Kidney glomerular epithelial cell (primary cell): Measurements from ENCODE around the gene MDH1B.

Experiments used
- DNase-seq: peaks from one replicate; lab custom pipeline; 2025; lab: John Stamatoyannopoulos, UW

Gene MDH1B

DNA sequence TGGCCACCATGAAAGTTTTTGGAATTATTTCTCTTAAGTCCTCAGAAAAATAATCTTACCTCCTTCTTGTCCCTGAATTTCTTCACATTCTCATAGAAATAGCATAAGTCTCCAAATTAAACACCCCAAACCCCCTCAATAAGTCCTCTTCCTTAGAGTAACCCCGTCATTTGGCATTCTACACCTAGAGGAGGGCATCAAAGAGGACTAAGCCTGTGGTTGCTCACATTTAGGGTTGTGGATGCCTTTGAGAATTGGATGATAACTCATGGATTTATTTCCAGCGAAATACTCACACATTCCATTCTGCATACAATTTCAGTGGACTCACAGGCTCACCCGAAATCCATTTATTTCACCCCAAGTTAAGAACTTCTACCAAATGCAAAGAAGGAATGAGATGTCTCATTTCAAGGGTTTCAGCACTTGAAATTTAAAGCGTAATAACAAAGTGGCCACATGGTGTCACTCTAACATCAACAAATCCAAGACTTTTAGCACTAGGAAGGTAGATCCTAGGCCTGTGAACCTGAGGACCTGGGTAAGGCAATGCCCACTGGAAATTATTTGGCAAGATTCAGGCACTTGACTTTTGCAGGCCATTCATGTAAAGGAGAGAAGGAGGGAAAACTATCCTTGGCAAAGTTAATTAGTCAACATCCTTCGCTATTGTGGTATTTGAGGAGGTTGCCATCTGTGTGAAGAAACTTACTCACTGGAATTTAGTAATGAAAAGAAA, 71.6 kb downstream of the MDH1B start:
- DNase-seq, result peak; percentile 54

- DNase-seq, result no peak
Measured at GRCh38 chr2:206692971-206693370, 72.2 kb downstream of the MDH1B start.

DNA sequence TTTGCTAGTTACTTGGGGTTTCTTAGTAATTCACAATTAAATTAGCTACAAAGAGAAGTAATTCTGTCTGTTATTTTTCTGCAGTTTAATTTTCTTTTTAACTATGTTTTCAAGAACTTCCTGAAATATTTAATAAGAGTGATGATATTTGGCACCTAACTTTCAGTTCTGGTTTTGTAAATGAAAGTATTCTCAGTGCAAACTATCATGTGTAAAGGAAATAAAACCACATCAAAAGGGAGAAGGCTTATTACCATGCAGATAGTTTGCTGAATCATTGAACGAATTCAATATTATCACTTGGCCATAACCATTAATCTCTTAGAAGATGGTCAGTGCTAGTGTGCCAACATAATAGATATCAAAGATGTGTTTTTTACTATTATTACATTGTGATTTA, 76.1 kb downstream of the MDH1B start:
- no peak for DNase-seq

- no peak for DNase-seq
Measured at GRCh38 chr2:206688453-206688852, 76.7 kb downstream of the MDH1B start.
